ENCODE data around the gene NOC3L.
"Not testable (repeated sequence)": the region's sequence is repeated elsewhere in the genome, so short reads cannot be mapped to it uniquely, and the experiment has no call there.

NOC3L gene

DNA sequence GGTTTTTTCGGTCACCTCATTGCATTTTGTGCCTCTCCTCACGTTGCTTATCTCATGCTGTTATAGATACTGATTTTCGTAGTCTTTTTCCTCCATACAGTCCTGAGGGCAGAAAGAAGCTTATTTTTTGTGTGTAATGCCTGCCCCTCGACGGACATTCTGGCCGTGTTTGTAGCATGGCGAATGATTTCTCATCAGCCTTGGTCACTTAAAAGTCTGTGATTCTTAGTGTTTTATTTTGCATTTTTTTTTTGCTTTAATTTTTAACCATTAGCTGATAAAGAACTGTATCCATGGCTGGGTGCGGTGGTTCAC is 469 bp upstream of the NOC3L start:
- no peak for DNase-seq (ENCODE audit: low read depth, low spot score)

DNA sequence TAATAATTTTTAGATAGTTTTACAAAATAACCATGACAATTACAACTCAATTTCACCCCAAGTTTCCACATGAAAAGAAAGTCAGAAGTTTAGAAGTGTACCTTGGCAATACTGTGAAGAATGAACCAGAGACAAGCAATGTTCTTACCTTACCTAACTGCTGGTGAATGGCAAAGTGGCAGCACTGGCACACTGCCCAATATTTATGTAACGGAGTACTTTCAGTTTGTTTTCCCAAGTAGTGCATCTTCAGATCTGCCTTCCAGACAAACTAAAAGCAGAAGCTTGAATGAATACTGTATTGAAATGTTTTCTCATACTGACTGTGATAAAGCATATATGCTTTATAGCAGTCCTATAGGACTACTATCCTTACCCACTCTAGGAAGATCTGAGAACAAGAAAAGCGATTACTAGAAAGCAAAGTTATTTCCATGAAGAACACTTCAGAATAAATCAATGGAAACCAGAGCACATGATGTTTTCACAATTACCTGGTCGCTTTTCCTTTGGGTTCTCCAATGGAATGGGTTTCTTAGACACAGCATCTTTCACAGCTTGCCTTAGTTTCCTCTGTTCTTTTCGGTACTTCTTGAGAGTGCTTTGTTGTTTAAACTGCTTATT is 1.5 kb downstream of the NOC3L start:
- DNase-seq (ENCODE audit: low read depth, low spot score): no peak

DNA sequence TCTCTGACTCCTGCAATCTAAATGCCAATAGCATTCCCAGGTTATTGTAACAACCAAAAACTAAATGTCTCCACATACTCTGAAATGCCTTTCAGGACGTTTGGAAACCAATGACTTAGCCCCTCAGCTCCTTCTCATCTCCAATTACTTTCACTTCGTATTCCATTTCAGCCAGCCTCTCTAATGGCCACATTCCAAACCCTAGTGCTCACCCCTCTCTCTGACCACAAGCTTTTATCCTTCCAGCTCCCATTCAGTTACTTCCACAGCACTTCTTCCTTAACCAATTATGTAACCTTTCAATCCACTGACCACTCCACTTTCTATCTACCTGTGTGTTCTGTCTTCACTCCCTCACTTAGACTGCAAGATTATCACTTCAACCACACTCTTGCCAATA is 4.3 kb downstream of the NOC3L start:
- no peak for DNase-seq (ENCODE audit: low read depth, low spot score)

DNA sequence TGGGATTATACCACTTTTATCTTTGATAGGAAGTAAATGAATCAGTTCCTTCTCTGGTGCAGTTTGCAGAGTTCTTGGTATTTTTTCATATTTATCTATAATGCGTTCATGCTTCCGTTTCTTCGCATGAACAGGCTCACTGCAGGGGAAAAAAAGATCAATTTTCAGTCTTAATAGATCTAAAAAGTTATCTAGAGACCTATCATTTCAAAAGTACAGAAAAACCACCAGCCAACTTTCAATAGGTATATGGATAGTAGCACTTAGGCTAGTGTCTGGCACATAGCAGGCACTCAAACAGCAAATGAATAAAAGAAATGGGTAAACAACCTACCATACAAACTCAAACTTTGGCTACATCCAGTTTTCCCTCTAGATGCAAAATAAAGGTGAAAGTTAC is 5.5 kb downstream of the NOC3L start:
- DNase-seq (ENCODE audit: low read depth, low spot score): no peak

DNA sequence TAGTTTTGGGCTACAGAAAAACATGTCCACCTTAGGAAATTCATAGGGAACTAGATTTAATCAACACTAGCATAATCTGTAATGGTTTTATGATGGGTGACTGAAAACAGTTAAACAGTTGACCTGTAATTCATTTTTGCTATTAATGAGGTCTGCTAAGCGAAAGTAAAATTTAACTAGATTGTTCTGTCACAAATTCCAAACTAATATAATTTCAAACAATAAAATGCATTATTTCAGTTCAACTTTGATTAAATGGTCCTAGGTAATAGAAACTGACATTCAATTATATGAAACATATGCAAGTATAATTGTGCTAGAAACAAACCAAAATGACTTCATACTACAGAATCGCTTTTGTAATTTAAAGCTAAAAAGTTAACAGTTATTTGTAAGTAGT is 6.9 kb downstream of the NOC3L start:
- no peak for DNase-seq (ENCODE audit: low read depth, low spot score)

DNA sequence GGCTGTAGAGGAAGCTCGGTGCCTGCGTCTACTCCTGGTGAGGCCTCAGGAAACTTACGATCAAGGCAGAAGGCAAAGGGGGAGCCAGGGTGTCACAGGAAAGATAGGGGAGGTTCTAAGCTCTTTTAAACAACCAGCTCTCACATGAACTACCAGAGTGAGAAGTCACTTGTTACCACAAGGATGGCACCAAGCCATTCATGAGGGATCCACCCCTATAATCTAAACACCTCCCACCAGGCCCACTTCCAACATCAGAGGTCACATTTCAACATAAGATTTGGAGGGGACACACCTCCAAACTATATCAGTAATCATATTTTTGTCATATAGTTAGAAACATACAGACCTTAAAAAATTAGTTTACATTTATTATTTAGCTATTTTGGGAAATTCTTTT is 9.4 kb downstream of the NOC3L start:
- no peak for DNase-seq (ENCODE audit: low read depth, low spot score)

DNA sequence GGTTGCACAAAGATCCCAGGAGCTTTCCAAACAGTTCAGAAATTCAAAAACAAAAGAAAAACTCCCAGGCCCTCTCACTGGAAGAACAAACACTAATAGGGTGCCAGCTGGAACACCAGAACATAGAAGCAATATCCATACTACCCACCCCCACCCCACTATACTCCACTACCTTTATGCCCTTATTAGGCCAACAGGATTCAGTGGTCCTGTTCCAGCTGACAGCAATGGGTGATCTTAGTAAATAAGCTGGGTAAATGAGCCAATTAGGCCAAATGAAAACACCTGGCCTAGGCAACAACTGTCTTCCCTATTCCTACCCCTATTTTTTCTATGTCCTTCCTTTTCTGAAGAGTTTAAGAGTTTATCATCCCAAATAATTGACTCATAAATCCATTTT is 11.7 kb downstream of the NOC3L start:
- DNase-seq (ENCODE audit: low read depth, low spot score): no peak

DNA sequence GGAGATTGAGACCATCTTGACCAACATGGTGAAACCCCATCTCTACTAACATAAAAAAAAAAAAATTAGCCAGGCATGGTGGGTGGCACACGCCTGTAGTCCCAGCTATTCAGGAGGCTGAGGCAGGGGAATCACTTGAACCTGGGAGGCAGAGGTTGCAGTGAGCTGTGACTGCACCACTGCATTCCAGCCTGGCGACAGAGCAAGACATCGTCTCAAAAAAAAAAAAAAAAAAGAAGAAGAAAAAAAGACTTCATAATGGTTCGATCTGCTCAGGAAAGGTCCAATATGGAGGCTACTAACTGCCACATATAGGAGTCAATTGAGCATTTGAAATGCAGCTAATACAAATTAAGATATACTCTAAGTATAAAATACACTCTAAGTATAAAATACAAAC is 12.2 kb downstream of the NOC3L start:
- DNase-seq (ENCODE audit: low read depth, low spot score): not testable (repeated sequence)

DNA sequence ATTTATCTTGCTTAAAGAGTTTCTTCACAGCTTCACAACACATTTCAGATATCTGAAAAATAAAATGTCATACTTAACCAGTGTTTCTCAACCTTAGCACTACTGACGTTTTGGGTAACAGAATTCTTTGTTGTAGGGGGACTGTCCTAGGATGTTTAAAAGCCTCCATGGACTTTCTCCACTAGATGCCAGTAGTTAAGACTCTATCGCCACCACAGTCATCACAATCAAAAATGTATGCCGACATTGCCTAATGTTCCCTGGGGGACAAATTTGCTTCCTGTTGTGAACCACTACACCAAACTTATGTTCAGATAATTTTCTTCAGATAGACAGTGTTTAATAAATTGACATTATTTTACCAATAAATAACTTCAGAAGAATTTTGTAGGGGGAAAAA is 13.4 kb downstream of the NOC3L start:
- no peak for DNase-seq (ENCODE audit: low read depth, low spot score)

DNA sequence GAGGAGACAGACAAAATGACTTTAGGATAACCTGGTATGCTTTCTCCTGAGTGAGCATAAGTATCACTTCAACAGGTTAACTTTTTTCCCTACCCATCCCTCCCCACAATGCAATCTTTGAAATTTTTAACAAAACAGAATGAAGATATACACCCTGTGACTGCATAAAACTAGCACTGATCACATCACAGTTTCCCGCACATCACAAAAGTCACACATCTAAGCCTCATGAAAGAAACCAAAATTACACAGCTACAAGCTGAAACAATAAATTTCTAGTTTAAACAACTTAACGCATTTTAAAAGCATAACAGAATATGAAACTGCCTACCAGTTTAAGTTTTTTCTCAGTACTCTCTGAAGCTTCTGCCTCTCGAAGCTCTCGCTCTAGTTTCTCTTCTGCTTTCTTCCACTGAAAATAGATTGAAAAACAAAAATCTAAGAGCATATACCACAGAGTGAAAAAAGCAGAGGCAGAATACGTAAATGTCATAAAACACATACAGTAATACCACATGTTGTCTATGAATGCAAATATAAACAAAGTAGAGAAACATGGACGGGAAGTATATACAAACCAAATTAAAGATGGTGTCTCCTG is 18.1 kb downstream of the NOC3L start:
- no peak for DNase-seq (ENCODE audit: low read depth, low spot score)

DNA sequence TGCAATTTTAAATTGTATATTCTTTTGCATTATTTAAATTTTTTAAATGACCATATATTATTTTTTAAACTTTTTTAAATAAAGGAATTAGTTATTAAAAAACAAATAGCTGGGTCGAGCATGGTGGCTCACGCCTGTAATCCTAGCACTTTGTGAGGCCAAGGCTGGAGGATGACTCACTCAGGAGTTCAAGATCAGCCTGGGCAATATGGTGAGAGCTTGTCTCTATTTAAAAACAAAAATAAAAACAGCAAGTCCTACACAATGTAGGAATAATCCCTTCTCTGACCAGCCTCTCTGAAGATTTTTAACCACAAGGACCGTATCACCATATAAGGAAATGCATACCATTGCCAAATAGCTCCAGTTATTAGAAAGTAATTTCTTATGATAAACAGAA is 19.6 kb downstream of the NOC3L start:
- no peak for DNase-seq (ENCODE audit: low read depth, low spot score)

DNA sequence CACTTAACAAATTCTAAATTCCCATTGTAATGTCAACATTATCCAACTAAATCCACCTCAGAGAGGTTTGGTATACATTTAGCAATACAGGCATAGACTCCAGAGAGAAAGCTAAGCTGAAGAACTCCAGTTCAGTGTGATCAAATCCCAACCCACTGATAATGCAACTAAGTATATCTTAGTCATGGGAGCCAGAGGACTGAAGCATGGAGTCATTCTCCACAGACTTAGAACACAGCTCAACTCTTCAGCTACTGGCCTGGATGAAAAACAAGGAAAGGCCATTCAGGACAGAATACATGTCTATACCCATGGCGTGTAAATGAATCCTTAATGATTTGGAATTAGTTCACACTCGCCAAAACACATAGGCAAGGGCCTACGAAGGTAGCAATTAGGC is 27.9 kb downstream of the NOC3L start:
- no peak for DNase-seq (ENCODE audit: low read depth, low spot score)

DNA sequence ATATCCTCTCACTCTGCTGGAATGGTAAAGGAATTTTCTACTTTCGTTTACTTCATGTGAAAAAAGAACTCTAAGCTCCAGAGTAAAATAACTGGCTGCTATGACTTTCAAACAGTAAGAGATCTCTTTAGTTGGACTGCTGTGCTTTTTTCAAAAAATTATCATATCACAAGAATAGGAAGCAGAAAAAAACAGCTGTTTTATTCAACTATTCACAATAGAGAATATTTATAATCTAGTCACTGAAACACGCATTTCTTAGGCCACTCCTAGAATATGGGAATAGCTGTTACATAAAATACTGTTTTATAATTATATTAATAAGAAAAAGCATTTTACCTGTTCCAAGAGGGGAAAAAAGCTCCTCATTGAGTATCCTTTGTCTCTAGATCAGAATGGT is 29.7 kb downstream of the NOC3L start:
- DNase-seq (ENCODE audit: low read depth, low spot score): no peak

DNA sequence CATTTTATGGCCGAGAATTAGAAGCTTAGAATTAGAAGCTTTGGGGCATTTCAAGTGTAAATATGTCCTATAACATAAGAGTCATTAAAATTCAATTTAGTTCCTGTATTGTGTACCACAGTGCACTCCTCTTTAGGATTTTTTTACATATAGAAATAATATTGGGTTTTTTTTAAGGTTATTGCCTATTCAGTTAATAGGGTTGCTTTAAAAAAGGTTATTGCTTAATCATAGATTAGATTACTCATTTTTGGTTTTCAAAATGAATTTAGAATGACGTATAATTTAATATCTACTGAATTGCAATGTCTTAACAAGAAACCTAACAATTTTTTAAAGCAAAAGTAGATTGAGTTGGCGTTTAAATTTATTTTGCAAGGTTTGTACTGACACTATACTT is 34.1 kb downstream of the NOC3L start:
- DNase-seq (ENCODE audit: low read depth, low spot score): no peak

DNA sequence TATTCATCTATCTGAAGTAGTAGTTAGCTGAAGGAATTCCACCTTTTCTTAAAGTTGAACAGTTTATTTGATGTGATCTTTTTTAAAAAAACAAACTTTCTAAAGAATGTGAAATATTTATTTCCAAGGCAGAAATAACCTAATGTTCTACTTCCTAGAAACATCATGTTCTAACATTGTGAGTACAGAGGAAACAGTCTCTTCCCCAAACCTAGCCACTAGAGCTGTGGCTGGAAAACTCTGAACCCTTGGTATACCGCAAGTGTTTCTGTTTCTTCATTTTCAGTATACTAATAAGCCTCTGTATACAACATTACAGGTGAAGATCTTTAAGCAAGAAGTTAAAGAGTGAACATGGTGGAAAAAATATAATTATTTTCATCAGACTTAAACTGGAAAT is 35.1 kb downstream of the NOC3L start:
- DNase-seq (ENCODE audit: low read depth, low spot score): no peak

DNA sequence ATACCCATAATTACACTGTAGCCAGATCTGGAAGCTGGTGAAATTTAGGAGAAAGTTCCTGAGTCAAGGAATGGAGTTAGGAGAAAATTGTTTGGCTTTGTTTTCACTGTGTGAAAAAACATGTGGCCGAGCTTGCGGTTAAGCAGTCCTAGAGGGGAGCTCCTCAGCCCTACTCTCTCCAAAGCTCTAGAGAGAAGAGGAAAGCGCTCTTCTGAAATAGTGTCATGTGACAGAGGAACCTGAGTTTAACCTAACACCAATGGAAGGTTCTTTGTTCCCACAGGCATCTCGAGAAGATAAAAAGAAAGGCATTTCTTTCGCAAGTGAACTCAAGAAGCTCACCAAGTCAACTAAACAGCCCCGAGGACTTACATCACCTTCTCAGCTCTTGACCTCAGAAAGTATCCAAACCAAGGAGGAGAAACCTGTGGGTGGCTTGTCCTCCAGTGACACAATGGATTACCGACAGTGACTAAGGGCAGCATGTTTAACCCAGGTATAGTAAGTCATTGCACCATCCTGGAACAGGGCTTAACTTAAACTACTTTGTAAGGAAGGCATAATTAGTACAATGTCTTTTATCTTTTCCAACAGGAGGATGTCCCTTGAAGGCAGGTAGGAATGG is 38.0 kb downstream of the NOC3L start:
- no peak for DNase-seq (ENCODE audit: low read depth, low spot score)

DNA sequence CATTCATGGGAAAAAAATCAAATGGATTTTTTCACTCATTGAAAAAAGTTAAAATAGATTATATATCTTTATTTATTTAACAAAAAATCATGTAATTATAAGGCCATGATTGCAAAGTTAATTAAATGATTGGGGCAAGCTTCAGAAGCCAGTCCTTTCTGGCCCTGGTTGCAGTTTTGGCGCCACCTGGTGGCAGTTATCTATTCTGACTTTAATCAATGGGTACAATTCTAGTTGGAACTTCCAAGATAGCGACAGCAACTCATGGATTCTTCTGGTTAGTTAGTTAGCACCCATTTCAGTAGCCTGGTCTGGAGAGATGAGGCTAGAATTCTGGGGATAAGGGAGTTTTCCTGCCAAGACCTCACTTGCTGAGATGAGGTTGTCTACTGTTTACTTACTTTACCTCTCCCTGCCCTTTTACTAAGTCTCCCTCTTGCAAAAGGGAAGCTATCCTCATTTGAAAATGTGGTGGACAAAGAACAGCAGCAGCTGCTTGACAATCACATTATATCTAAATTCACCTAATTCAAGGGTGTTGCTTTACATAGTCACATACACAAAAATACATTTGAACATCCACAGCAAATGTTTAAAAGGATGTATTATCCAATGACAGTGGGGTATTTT is 42.3 kb downstream of the NOC3L start:
- peak; percentile 38 for DNase-seq (ENCODE audit: low read depth, low spot score)

DNA sequence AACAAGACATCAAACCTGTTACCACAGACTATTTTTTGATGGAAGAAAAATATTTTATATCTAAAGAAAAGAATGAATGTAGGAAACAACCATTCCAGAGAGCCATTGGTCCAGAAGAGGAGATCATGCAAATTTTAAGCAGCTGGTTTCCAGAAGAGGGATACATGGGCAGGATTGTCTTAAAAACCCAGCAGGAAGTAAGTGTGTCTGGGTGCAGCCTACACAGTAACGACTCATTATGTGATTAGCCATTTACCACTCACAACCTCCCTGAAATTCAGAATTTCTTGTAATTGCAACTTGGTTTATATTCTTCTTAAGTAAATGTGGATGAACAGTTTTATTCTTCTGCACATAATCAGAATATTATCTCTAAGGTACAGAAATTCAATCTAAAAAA is 46.2 kb downstream of the NOC3L start:
- no peak for DNase-seq (ENCODE audit: low read depth, low spot score)

DNA sequence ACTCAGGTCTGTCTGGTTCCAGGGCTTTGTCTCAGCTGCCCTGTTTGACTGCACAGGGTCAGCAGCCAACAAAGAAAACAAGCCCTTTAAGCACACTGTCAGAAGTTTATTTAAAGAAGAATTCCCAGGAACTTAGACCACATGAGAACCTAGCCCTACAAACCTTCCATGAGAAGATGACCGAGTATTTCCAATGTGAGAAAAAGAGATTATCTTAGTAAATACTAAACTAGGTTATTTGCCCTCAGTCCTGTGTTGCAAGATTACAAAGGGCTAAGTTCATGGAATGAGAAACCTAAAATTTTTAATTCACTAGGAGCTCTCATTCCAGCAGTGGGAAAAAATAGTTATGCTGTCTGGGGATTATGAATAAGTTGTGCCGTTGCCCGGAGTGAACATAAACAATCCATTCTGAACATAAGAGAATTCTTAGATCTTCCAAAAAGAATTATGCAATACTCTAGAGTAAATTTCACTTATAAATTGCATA is 46.7 kb downstream of the NOC3L start:
- no peak for DNase-seq (ENCODE audit: low read depth, low spot score)

DNA sequence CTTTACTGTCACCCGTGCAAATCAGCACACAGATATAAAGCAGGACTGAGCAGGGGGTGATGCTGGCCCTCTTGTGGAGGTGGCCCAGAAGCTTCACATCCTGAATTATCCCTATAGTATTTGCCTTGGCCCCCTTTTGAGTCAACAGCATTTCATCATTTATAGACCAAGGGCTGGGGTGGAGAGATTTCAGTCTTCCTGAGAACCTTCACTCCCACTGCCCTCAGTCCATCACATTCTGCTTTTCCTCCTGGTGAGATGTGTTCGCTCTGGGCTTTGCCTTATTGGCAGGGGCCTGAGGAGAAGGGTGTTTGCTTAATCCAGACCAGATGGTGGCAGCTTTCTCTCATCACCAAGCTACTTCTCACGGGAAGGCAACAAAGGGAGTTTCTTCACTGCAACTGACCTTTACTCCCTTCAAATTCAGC is 47.7 kb downstream of the NOC3L start:
- DNase-seq (ENCODE audit: low read depth, low spot score): no peak

DNA sequence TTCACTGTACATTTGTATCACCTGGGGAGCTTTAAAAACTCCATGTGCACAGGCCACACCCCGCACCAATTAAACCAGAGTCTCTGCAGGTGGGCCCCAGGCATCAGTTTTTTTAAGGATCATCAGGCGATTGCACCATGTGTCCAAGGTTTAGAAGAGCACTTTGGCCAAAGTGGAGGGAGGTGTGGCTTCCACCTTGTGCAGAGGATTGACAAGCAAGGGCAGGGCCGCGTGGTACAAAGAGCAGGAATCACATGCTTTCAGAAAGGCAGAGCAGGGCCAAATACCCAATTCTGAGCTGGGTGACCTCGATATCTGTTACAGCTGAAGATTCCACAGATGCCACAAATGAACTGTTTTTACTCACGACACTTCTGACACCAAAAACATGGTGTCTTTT is 52.4 kb downstream of the NOC3L start:
- DNase-seq (ENCODE audit: low read depth, low spot score): no peak

DNA sequence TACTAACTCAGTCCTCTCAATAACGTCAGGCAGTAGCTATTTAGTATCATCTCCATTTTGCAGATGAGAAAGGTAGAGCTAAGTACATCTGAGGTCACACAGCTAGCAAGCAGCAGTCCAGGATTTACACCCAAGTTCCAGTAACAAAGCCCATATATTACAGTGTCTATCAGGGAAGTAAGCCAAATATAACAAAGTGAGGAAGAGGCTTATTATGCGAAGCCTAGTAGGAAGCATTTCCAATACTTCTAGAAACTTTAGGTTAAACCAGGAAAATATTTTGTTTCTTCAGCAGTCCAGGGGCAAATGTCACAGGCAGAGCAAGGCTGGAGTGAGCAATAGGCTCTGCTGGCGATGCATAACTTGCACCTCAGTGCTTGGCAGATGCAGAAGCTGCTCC is 53.9 kb downstream of the NOC3L start:
- no peak for DNase-seq (ENCODE audit: low read depth, low spot score)

DNA sequence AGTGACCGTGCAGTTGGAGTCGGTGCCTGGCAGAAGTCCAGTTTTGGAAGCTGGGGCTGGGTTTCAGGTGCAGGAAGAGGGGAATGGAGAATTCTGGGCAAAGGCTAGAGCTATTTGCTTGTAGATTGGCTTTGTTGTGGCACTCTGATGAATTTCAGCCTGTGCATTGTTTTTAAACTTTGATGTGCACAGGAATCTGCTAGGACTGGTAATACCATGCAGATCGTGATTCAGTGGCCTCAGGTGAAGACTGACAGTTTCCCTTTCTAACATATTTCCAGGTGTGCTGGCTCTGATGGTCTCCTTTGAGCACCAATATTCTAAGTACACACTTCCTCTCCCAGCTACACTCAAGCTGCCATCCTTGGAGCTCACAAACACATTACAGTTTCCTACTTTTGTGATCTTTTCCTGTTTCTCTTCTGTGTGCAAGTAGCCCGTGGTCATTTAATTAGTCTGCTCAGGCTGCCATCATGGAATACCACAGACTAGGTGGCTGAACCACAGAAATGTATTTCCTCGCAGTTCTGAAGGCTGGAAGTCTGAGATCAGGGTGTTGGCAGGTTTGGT is 55.6 kb downstream of the NOC3L start:
- DNase-seq (ENCODE audit: low read depth, low spot score): no peak
